ENCODE results near the gene PCYT1A. TPM values are rescaled to one million over a fixed set of nuclear protein-coding genes. Genes with fewer than 3 reads are reported as not detected.

The PCYT1A gene
- polyA plus RNA-seq: 10 to 100 TPM; 16.9 to 33.0 TPM

DNA sequence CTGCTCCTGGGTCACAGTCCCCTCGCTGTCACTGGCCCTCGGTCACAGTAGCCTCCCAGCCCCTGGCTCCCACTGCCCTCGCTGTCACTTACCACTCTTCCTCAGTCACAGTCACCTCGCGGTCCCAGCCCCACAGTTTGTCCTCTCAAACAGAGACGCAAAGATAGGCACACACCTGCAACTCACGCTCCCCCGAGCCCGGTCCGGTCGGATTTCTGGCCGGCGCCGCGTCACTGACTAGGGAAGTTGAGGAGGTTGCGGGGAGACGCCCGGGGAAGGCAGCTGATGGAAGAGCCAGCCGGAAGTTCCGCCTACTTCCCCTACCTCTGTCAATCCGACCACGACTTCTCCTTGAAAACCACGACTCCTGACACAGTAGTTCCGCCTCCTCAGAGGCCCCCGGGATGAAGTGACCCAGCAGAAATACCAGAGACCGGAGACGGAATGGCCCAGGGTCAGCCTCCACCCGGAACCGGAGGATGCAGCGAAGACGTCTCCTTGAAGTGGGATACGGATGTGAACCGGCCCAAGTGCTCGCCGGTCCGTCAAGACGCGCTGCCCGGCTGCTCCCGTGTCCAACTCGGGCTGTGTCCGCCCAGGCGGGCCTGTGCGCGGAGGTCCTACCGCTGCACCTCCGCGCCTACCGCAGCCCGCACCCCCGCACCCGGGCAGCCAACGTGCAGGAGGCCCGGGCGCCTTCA, at the start of gene PCYT1A:
TSS of gene PCYT1A (minus strand) at position 287 of the 701 bp plus-strand sequence. CDS start 17,195 bp downstream, outside the sequence.
- Histone ChIP-seq H3K27ac (ENCODE audit: low read depth in 2 of 2, low read length in 1 of 2) (peak within 1 kb of the TSS; percentile 86 to 99), H3K4me3 (ENCODE audit: low read depth in 1 of 2, low read length in 2 of 2) (peak within 1 kb of the TSS; percentile 86 to 99), H3K4me1 (ENCODE audit: control insufficient read depth in 2 of 2, insufficient read depth in 2 of 2, low read length in 1 of 2) (peaks cover 0 to 3% of the 10 kb centered on the region in 2 donors), H3K27me3 (ENCODE audit: control insufficient read depth in 1 of 2, insufficient read depth in 2 of 2, low read length in 2 of 2) (no peaks in the 10 kb centered on the region), H3K36me3 (ENCODE audit: control insufficient read depth in 2 of 2, insufficient read depth in 2 of 2, low read length in 1 of 2) (no peaks in the 10 kb centered on the region), H3K9me3 (ENCODE audit: control insufficient read depth in 2 of 2, insufficient read depth in 1 of 2, low read depth in 1 of 2, low read length in 1 of 2) (no peaks in the 10 kb centered on the region)
- 1% methylated on average over 55 of the region's 55 CpGs for WGBS, 2 donors

DNA sequence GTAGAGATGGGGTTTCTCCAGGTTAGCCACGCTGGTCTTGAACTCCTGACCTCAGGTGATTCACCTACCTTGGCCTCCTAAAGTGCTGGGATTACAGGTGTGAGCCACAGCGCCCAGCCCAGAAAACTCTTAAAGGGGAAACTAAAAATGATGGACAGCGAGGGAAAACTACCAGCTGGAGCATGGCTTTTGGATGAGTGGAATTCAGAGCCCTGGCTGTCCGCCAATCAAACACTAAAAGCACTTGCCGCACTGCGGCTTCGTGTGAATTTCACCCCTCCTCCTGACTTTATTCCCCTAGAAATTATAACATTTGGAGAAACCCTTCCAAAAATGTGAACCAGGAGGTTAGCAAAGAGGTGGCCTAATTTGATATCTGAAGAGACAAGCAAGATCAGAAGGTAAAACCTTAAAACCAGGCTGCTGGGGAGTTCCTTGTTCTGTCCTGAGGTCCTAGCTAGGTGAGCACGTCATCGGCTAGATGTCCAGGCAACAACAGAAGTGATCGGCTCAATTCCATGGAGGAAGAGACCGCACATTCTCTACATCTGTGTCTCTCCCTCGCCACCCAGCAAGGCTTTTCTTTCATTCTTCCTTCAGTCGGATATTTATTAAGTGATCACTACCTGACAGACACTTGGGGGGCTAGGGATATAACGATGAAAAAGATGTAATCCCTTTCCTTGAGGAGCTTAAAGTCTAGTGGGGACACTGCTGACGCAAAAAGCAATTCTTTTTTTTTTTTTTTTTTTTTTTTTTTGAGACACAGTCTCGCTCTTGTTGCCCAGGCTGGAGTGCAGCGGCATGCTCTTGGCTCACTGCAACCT, 49.0 kb upstream of the PCYT1A start:
- no peaks in the 10 kb centered on the region for H3K36me3 ChIP-seq (ENCODE audit: control insufficient read depth in 2 of 2, insufficient read depth in 2 of 2, low read length in 1 of 2)
- no peak overlapping the region for H3K4me3 ChIP-seq (ENCODE audit: low read depth in 1 of 2, low read length in 2 of 2)
- 73 to 75% methylated on average over 17 of the region's 17 CpGs for WGBS, 2 donors
- peak overlapping the region in 1 of 2 donors; percentile 33 for H3K27ac ChIP-seq (ENCODE audit: low read depth in 2 of 2, low read length in 1 of 2)
- no peaks in the 10 kb centered on the region for H3K27me3 ChIP-seq (ENCODE audit: control insufficient read depth in 1 of 2, insufficient read depth in 2 of 2, low read length in 2 of 2)
- H3K9me3 ChIP-seq (ENCODE audit: control insufficient read depth in 2 of 2, insufficient read depth in 1 of 2, low read depth in 1 of 2, low read length in 1 of 2): no peaks in the 10 kb centered on the region
- H3K4me1 ChIP-seq (ENCODE audit: control insufficient read depth in 2 of 2, insufficient read depth in 2 of 2, low read length in 1 of 2): peaks cover 0 to 5% of the 10 kb centered on the region in 2 donors

DNA sequence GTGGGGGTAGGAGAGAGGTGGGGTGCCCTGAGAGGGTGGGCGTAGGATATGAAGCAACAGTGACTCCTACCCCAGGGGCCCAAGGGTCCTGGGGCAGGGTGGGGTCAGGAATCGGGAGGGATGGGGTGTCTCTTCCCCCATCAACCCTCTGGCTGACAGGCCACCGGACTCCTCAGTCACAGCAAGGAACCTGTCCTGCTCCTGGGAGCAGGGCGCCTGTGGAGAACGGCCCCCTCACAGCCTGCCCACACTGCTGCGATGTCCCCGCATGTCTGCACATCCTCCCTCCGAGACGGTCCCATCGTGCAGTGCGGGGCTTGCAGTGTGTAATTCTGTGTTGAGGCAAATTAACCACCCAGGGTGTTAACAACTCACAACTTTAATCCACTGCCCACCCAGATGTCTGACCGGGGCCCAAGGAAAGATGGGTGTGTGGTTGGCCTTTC, 48.0 kb upstream of the PCYT1A start:
- peaks cover 0 to 5% of the 10 kb centered on the region in 2 donors for H3K4me1 ChIP-seq (ENCODE audit: control insufficient read depth in 2 of 2, insufficient read depth in 2 of 2, low read length in 1 of 2)
- H3K4me3 ChIP-seq (ENCODE audit: low read depth in 1 of 2, low read length in 2 of 2): no peak overlapping the region
- no peaks in the 10 kb centered on the region for H3K36me3 ChIP-seq (ENCODE audit: control insufficient read depth in 2 of 2, insufficient read depth in 2 of 2, low read length in 1 of 2)
- H3K9me3 ChIP-seq (ENCODE audit: control insufficient read depth in 2 of 2, insufficient read depth in 1 of 2, low read depth in 1 of 2, low read length in 1 of 2): no peaks in the 10 kb centered on the region
- H3K27ac ChIP-seq (ENCODE audit: low read depth in 2 of 2, low read length in 1 of 2): no peak overlapping the region
- no peaks in the 10 kb centered on the region for H3K27me3 ChIP-seq (ENCODE audit: control insufficient read depth in 1 of 2, insufficient read depth in 2 of 2, low read length in 2 of 2)
- whole genome bisulfite sequencing, 2 donors: 62 to 81% methylated on average over 11 to 12 of the region's 12 CpGs

DNA sequence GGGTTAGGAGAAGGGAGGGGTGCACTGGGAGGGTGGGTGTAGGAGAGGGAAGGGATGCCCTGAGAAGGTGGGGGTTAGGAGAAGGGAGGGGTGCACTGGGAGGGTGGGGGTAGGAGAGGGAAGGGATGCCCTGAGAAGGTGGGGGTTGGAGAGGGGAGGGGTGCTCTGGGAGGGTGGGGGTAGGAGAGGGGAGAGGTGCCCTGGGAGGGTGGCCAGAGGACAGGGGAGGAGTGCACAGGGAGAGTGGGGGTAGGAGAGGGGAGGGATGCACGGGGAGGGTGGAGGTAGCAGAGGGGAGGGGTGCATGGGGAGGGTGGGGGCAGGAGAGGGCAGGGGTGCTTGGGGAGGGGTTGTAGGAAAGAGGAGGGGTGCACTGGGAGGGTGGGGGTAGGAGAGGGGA, 47.5 kb upstream of the PCYT1A start:
- H3K27me3 ChIP-seq (ENCODE audit: control insufficient read depth in 1 of 2, insufficient read depth in 2 of 2, low read length in 2 of 2): no peaks in the 10 kb centered on the region
- H3K36me3 ChIP-seq (ENCODE audit: control insufficient read depth in 2 of 2, insufficient read depth in 2 of 2, low read length in 1 of 2): no peaks in the 10 kb centered on the region
- H3K27ac ChIP-seq (ENCODE audit: low read depth in 2 of 2, low read length in 1 of 2): no peak overlapping the region
- WGBS, 2 donors: 25% methylated on average over 1 of the region's 1 CpG; no CpG with 5 or more reads in 1 of the 2 donors
- H3K4me3 ChIP-seq (ENCODE audit: low read depth in 1 of 2, low read length in 2 of 2): no peak overlapping the region
- no peaks in the 10 kb centered on the region for H3K9me3 ChIP-seq (ENCODE audit: control insufficient read depth in 2 of 2, insufficient read depth in 1 of 2, low read depth in 1 of 2, low read length in 1 of 2)
- peaks cover 0 to 5% of the 10 kb centered on the region in 2 donors for H3K4me1 ChIP-seq (ENCODE audit: control insufficient read depth in 2 of 2, insufficient read depth in 2 of 2, low read length in 1 of 2)

DNA sequence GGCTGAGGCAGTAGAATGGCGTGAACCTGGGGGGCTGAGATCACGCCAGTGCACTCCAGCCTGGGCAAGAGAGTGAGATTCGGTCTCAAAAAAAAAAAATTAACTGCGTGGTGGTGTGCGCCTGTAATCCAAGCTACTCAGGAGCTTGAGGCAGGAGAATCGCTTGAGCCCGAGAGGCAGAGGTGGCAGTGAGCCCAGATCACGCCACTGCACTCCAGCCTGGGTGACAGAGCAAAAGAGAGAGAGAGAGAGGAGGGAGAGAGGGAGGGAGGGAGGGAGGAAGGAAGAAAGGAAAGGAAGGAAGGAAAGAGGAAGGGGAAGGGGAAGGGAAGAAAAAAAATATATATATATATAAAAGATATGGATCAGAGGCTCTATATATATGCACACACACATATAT, 44.6 kb upstream of the PCYT1A start:
- Histone ChIP-seq H3K36me3 (ENCODE audit: control insufficient read depth in 2 of 2, insufficient read depth in 2 of 2, low read length in 1 of 2) (no peaks in the 10 kb centered on the region), H3K27me3 (ENCODE audit: control insufficient read depth in 1 of 2, insufficient read depth in 2 of 2, low read length in 2 of 2) (no peaks in the 10 kb centered on the region), H3K27ac (ENCODE audit: low read depth in 2 of 2, low read length in 1 of 2) (no peak overlapping the region), H3K4me1 (ENCODE audit: control insufficient read depth in 2 of 2, insufficient read depth in 2 of 2, low read length in 1 of 2) (peaks cover 0 to 5% of the 10 kb centered on the region in 2 donors), H3K9me3 (ENCODE audit: control insufficient read depth in 2 of 2, insufficient read depth in 1 of 2, low read depth in 1 of 2, low read length in 1 of 2) (peaks cover 0 to 3% of the 10 kb centered on the region in 2 donors), H3K4me3 (ENCODE audit: low read depth in 1 of 2, low read length in 2 of 2) (no peak overlapping the region)
- 79 to 83% methylated on average over 8 of the region's 8 CpGs for WGBS, 2 donors

DNA sequence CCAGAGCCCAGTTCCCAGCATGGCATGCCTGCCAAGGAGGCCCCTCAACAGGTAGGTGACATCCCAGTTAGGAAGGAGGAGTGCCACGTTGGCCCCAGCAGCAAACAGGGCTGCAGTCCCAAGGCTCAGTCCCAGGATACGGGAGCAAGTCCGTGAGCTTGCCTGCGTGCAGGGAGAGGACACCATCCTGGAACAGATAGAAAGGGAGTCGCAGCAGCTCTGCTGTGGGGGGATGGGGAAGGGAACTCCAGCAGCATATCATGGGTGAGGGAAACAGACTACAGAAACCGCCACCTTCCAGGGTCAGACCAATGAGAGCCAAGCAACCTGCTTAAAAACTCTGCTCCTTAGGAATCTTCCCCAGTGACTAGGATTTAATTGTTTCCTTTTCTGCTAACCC, 39.9 kb upstream of the PCYT1A start:
- no peaks in the 10 kb centered on the region for H3K27me3 ChIP-seq (ENCODE audit: control insufficient read depth in 1 of 2, insufficient read depth in 2 of 2, low read length in 2 of 2)
- H3K4me3 ChIP-seq (ENCODE audit: low read depth in 1 of 2, low read length in 2 of 2): no peak overlapping the region
- H3K9me3 ChIP-seq (ENCODE audit: control insufficient read depth in 2 of 2, insufficient read depth in 1 of 2, low read depth in 1 of 2, low read length in 1 of 2): peaks cover 0 to 3% of the 10 kb centered on the region in 2 donors
- H3K27ac ChIP-seq (ENCODE audit: low read depth in 2 of 2, low read length in 1 of 2): no peak overlapping the region
- no peaks in the 10 kb centered on the region for H3K36me3 ChIP-seq (ENCODE audit: control insufficient read depth in 2 of 2, insufficient read depth in 2 of 2, low read length in 1 of 2)
- peaks cover 0 to 3% of the 10 kb centered on the region in 2 donors for H3K4me1 ChIP-seq (ENCODE audit: control insufficient read depth in 2 of 2, insufficient read depth in 2 of 2, low read length in 1 of 2)
- 33 to 51% methylated on average over 6 of the region's 6 CpGs for WGBS, 2 donors

GRCh38 chr3:196326936-196327335, 39.4 kb upstream of the PCYT1A start:
- H3K27ac ChIP-seq (ENCODE audit: low read depth in 2 of 2, low read length in 1 of 2): no peak overlapping the region
- no peak overlapping the region for H3K4me3 ChIP-seq (ENCODE audit: low read depth in 1 of 2, low read length in 2 of 2)
- H3K27me3 ChIP-seq (ENCODE audit: control insufficient read depth in 1 of 2, insufficient read depth in 2 of 2, low read length in 2 of 2): no peaks in the 10 kb centered on the region
- peaks cover 0 to 3% of the 10 kb centered on the region in 2 donors for H3K9me3 ChIP-seq (ENCODE audit: control insufficient read depth in 2 of 2, insufficient read depth in 1 of 2, low read depth in 1 of 2, low read length in 1 of 2)
- 74 to 85% methylated on average over 9 of the region's 9 CpGs for WGBS, 2 donors
- H3K4me1 ChIP-seq (ENCODE audit: control insufficient read depth in 2 of 2, insufficient read depth in 2 of 2, low read length in 1 of 2): peaks cover 0 to 3% of the 10 kb centered on the region in 2 donors
- no peaks in the 10 kb centered on the region for H3K36me3 ChIP-seq (ENCODE audit: control insufficient read depth in 2 of 2, insufficient read depth in 2 of 2, low read length in 1 of 2)

DNA sequence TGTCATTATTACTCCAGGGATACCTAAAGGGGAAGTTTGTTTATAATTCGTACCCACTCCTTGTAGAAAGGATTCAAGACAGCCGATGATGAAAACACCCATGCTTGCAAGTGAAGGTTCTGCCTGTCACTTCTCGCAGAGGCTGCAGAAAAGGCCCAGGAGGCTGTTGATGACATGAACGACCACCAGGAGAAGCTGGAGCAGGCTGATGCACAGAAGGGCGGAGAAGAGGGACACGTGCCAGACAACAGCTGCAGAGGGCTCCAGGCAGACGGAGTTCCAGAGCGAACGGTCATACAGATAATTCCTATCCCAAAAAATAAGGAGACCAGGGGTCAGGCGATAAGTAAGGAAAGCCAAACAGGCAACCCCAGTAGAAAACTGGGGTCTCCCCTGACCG, 36.2 kb upstream of the PCYT1A start:
- H3K27ac ChIP-seq (ENCODE audit: low read depth in 2 of 2, low read length in 1 of 2): no peak overlapping the region
- 65 to 67% methylated on average over 11 of the region's 11 CpGs for WGBS, 2 donors
- H3K27me3 ChIP-seq (ENCODE audit: control insufficient read depth in 1 of 2, insufficient read depth in 2 of 2, low read length in 2 of 2): no peaks in the 10 kb centered on the region
- H3K36me3 ChIP-seq (ENCODE audit: control insufficient read depth in 2 of 2, insufficient read depth in 2 of 2, low read length in 1 of 2): no peaks in the 10 kb centered on the region
- H3K4me3 ChIP-seq (ENCODE audit: low read depth in 1 of 2, low read length in 2 of 2): no peak overlapping the region
- H3K4me1 ChIP-seq (ENCODE audit: control insufficient read depth in 2 of 2, insufficient read depth in 2 of 2, low read length in 1 of 2): peaks cover 2 to 8% of the 10 kb centered on the region in 2 donors
- H3K9me3 ChIP-seq (ENCODE audit: control insufficient read depth in 2 of 2, insufficient read depth in 1 of 2, low read depth in 1 of 2, low read length in 1 of 2): peaks cover 0 to 3% of the 10 kb centered on the region in 2 donors

- 92% methylated on average over 4 of the region's 4 CpGs for WGBS, 2 donors
- Histone ChIP-seq H3K4me3 (ENCODE audit: low read depth in 1 of 2, low read length in 2 of 2) (no peak overlapping the region), H3K4me1 (ENCODE audit: control insufficient read depth in 2 of 2, insufficient read depth in 2 of 2, low read length in 1 of 2) (peaks cover 2 to 8% of the 10 kb centered on the region in 2 donors), H3K36me3 (ENCODE audit: control insufficient read depth in 2 of 2, insufficient read depth in 2 of 2, low read length in 1 of 2) (no peaks in the 10 kb centered on the region), H3K27me3 (ENCODE audit: control insufficient read depth in 1 of 2, insufficient read depth in 2 of 2, low read length in 2 of 2) (no peaks in the 10 kb centered on the region), H3K9me3 (ENCODE audit: control insufficient read depth in 2 of 2, insufficient read depth in 1 of 2, low read depth in 1 of 2, low read length in 1 of 2) (peaks cover 0 to 3% of the 10 kb centered on the region in 2 donors), H3K27ac (ENCODE audit: low read depth in 2 of 2, low read length in 1 of 2) (no peak overlapping the region)
These were observed 35.5 kb upstream of the PCYT1A start for GRCh38 chr3:196323016-196323415.
